HG02678 (cell line): ENCODE data around the gene TOMM20L.

ENCODE experiments used
- ATAC-seq: cut with Tn5 transposase; IDR thresholded peaks from one replicate; pipeline ENCODE4 v1.9.1; 2021; ENCODE audit warnings: mild to moderate bottlenecking, moderate library complexity; ENCODE audit not compliant: unreplicated experiment

TOMM20L gene

GRCh38 chr14:58426670-58427280 is 31.0 kb downstream of the TOMM20L start:
- ATAC-seq: peak; percentile 35

GRCh38 chr14:58427281-58428117 is 31.8 kb downstream of the TOMM20L start, which contains the start of the genes KIAA0586 and TIMM9:
Gene KIAA0586, plus strand, starts transcription at chr14:58427719. Its CDS starts 546 bp downstream, at chr14:58428265.
Gene TIMM9, minus strand, starts transcription at chr14:58427531. Its CDS starts 15,586 bp downstream, at chr14:58411945.
- peak; percentile 92 for ATAC-seq

- ATAC-seq: no peak
These were observed 32.5 kb downstream of the TOMM20L start for GRCh38 chr14:58428118-58428683.

- ATAC-seq: no peak
These were observed 34.4 kb downstream of the TOMM20L start for GRCh38 chr14:58430156-58430555.

- no peak for ATAC-seq
These were observed 43.7 kb downstream of the TOMM20L start for GRCh38 chr14:58439476-58439875.

GRCh38 chr14:58444627-58445026 is 48.9 kb downstream of the TOMM20L start:
- ATAC-seq: no peak

GRCh38 chr14:58455593-58456265 is 60.0 kb downstream of the TOMM20L start:
- no peak for ATAC-seq
